Loucy (cell line): ENCODE data around the gene CDK19.
"Not testable (repeated sequence)": the region's sequence is repeated elsewhere in the genome, so short reads cannot be mapped to it uniquely, and the experiment has no call there.

Experiments used
- H2AFZ ChIP-seq: fragments of 200-600 bp; sonication (generic); 2 replicates; pipeline ENCODE4 v1.6.0; 2016; ENCODE audit warnings: antibody characterized with exemption, mild to moderate bottlenecking, low read length, moderate library complexity
- H3F3A ChIP-seq: fragments of 200-600 bp; 2 replicates; pipeline ENCODE4 v1.6.0; 2016; ENCODE audit warnings: antibody characterized with exemption, low read depth, mild to moderate bottlenecking
- H3K27me3 ChIP-seq: fragments of 200-600 bp; sonication (generic); 2 replicates; pipeline ENCODE4 v1.6.1; 2014; ENCODE audit warnings: low read length, mild to moderate bottlenecking; ENCODE audit not compliant: insufficient read depth, poor library complexity, severe bottlenecking
- H3K36me3 ChIP-seq: fragments of 200-600 bp; sonication (generic); 2 replicates; pipeline ENCODE4 v1.6.1; 2016; ENCODE audit warnings: low read length; ENCODE audit not compliant: insufficient read depth
- H3K4me1 ChIP-seq: fragments of 200-600 bp; sonication (generic); 2 replicates; pipeline ENCODE4 v1.5.1; 2014; ENCODE audit warnings: low read length, mild to moderate bottlenecking; ENCODE audit not compliant: insufficient read depth, poor library complexity, severe bottlenecking
- H3K4me2 ChIP-seq: fragments of 200-600 bp; sonication (generic); 2 replicates; pipeline ENCODE4 v1.6.0; 2014; ENCODE audit warnings: antibody characterized with exemption, low read length, low read depth, mild to moderate bottlenecking; ENCODE audit not compliant: poor library complexity, severe bottlenecking
- H3K4me3 ChIP-seq: fragments of 200-600 bp; sonication (generic); 2 replicates; pipeline ENCODE4 v1.5.1; 2014; ENCODE audit warnings: low read length, mild to moderate bottlenecking, mixed read lengths; ENCODE audit not compliant: poor library complexity, severe bottlenecking
- H3K79me2 ChIP-seq: fragments of 200-600 bp; sonication (generic); 2 replicates; pipeline ENCODE4 v1.6.1; 2014; ENCODE audit warnings: low read length; ENCODE audit not compliant: insufficient read depth
- H3K9ac ChIP-seq: fragments of 200-600 bp; sonication (generic); 2 replicates; pipeline ENCODE4 v1.6.0; 2014; ENCODE audit warnings: mild to moderate bottlenecking, low read depth, low read length, moderate library complexity; ENCODE audit not compliant: poor library complexity, severe bottlenecking
- H3K9me2 ChIP-seq: fragments of 200-600 bp; sonication (generic); replicated peaks from 2 replicates; pipeline ENCODE4 v1.6.1; 2016; ENCODE audit warnings: low read depth, low read length, mixed read lengths
- H3K9me3 ChIP-seq: fragments of 200-600 bp; sonication (generic); 2 replicates; pipeline ENCODE4 v1.6.1; 2014; ENCODE audit warnings: mild to moderate bottlenecking, antibody characterized with exemption, low read length, low read depth; ENCODE audit not compliant: insufficient read depth
- H4K20me1 ChIP-seq: fragments of 200-600 bp; sonication (generic); 2 replicates; pipeline ENCODE4 v1.6.0; 2014; ENCODE audit warnings: antibody characterized with exemption, low read length, mild to moderate bottlenecking; ENCODE audit not compliant: insufficient read depth, poor library complexity, severe bottlenecking
- EZH2phosphoT487 ChIP-seq: fragments of 200-600 bp; IDR thresholded peaks from 2 replicates; pipeline ENCODE4 v1.6.1; 2018; ENCODE audit warnings: antibody characterized with exemption, mild to moderate bottlenecking, moderate library complexity, borderline replicate concordance
- TF ChIP-seq, protein P1 (sequence below): fragments of 200-600 bp; sonication (generic); conservative IDR thresholded peaks from 2 replicates; pipeline ENCODE4 v1.5.1; 2014; ENCODE audit warnings: mild to moderate bottlenecking, antibody characterized with exemption, low read length

The CDK19 gene

DNA sequence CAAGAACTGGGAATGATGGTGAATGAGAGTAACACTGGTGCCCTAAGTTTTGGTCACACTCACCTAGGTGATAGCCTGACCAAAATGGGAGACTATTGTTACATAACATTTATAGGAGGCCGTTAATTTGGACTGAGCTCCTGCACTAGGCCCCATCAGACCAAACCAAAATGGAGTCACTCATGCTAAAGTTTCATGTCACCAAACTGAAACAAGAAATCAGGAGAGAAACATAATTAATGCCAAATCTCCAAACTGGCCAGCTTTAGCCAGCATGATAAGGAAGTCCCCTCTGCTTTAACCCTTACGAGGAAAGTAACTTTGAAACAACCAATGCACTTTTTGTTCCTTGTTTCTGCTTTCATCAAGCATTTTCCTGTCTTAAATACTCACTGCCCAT lies 227.9 kb downstream of the CDK19 start:
- Histone ChIP-seq H3K4me3 (no peak overlapping the region), H4K20me1 (no peaks in the 10 kb centered on the region), H3K36me3 (no peaks in the 10 kb centered on the region), H3K9ac (no peak overlapping the region), H3K9me3 (no peaks in the 10 kb centered on the region; the same call in 1 of the 2 replicates), H3K4me2 (no peak overlapping the region), H3K27me3 (no peaks in the 10 kb centered on the region), H2AFZ (no peak overlapping the region), H3K79me2 (no peaks in the 10 kb centered on the region), H3K9me2 (no peaks in the 10 kb centered on the region), H3K4me1 (peaks cover 15% of the 10 kb centered on the region), H3F3A (peaks cover 13% of the 10 kb centered on the region; the same call in 1 of the 2 replicates)
- no peak for TF ChIP-seq EZH2phosphoT487
- TF ChIP-seq, protein P1, sequence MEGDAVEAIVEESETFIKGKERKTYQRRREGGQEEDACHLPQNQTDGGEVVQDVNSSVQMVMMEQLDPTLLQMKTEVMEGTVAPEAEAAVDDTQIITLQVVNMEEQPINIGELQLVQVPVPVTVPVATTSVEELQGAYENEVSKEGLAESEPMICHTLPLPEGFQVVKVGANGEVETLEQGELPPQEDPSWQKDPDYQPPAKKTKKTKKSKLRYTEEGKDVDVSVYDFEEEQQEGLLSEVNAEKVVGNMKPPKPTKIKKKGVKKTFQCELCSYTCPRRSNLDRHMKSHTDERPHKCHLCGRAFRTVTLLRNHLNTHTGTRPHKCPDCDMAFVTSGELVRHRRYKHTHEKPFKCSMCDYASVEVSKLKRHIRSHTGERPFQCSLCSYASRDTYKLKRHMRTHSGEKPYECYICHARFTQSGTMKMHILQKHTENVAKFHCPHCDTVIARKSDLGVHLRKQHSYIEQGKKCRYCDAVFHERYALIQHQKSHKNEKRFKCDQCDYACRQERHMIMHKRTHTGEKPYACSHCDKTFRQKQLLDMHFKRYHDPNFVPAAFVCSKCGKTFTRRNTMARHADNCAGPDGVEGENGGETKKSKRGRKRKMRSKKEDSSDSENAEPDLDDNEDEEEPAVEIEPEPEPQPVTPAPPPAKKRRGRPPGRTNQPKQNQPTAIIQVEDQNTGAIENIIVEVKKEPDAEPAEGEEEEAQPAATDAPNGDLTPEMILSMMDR, result no peak

DNA sequence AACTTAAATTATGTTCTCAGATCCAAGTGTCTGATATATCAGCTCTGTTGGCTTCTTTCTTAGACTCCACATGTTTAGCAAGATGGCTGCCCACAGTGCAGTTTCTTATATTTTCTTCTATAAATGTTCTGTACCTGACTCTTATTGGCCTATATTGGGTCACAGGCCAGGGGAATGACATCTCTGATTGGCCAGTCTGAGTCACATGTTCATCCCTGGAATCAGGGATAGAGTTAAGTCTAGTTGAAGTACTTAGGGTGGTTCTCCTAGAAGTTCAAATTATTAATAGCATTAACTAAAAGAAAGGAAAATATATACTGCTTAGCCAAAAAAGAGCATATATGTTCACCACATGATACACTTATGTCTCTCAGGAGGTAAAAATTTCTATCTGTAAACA lies 233.6 kb downstream of the CDK19 start:
- Histone ChIP-seq H3K4me3 (no peak overlapping the region), H2AFZ (peak overlapping the region; percentile 42), H3K9ac (no peak overlapping the region), H4K20me1 (no peaks in the 10 kb centered on the region), H3K4me2 (no peak overlapping the region), H3K27me3 (no peaks in the 10 kb centered on the region), H3K9me3 (no peaks in the 10 kb centered on the region), H3F3A (no peaks in the 10 kb centered on the region), H3K9me2 (no peaks in the 10 kb centered on the region), H3K79me2 (no peaks in the 10 kb centered on the region), H3K4me1 (no peaks in the 10 kb centered on the region), H3K36me3 (no peaks in the 10 kb centered on the region)
- TF ChIP-seq, protein P1, result no peak
- TF ChIP-seq EZH2phosphoT487, result no peak

DNA sequence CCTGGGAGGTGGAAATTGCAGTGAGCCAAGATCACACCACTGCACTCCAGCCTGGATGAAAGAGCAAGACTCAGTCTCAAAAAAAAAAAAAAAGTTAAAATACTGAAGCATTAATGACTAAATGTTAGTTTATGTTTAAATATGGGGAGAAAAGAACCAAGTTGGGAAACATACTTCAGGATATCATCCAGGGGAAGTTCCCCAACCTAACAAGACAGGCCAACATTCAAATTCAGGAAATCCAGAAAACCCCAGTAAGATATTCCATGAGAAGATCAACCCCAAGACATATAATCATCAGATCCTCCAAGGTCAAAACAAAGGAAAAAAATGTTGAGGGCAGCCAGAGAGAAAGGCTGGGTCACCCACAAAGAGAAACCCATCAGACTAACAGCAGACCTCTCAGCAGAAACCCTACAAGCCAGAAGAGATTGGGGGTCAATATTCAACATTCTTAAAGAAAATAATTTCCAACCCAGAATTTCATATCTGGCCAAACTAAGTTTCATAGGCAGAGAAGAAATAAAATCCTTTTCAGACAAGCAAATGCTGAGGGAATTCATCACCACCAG lies 237.6 kb downstream of the CDK19 start:
- not testable (repeated sequence) for H3K4me3 ChIP-seq, H3F3A ChIP-seq, H2AFZ ChIP-seq, H3K79me2 ChIP-seq, H4K20me1 ChIP-seq, H3K36me3 ChIP-seq, H3K27me3 ChIP-seq, H3K9me2 ChIP-seq, H3K4me1 ChIP-seq, H3K9ac ChIP-seq, H3K4me2 ChIP-seq, H3K9me3 ChIP-seq

DNA sequence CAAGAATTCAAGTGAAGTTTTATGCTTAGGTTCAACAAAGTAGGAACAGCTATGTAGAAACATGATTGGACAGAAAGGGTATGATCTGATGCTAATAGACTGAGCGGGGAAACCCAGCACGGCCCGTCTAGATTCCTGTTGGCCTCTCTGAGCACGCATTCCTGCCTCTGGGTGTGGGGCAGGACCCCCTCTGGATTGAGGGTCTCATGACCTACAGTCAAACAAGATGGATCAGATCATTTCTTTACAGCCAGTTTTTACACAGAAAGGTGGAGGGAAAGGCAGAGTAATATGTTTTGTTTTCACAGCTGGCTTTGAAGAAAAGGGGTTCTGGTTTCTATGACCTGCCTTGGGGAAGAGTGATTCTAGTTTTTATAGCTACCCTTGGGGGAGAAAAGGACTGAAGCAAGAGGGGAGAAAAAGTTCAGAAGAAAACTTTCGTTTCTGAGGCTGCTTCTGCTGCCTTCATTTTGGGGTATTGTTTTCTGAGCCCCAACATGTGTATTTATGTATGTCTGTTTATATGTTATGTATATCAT lies 239.3 kb downstream of the CDK19 start:
- no peak overlapping the region for H3K9ac ChIP-seq
- H3K27me3 ChIP-seq, result no peaks in the 10 kb centered on the region
- H2AFZ ChIP-seq, result peak overlapping the region; percentile 25; the same call in 1 of the 2 replicates
- no peak for TF ChIP-seq EZH2phosphoT487
- TF ChIP-seq, protein P1, result no peak
- no peak overlapping the region for H3K4me3 ChIP-seq
- H3K4me1 ChIP-seq, result peaks cover 6% of the 10 kb centered on the region
- no peaks in the 10 kb centered on the region for H3K9me2 ChIP-seq
- H3F3A ChIP-seq, result no peaks in the 10 kb centered on the region
- no peaks in the 10 kb centered on the region for H4K20me1 ChIP-seq
- no peaks in the 10 kb centered on the region for H3K9me3 ChIP-seq
- no peaks in the 10 kb centered on the region for H3K36me3 ChIP-seq
- no peaks in the 10 kb centered on the region for H3K79me2 ChIP-seq
- H3K4me2 ChIP-seq, result no peak overlapping the region
